GM12878 (cell line): ENCODE results near the gene ZNF341. TPM values are rescaled to one million over a fixed set of nuclear protein-coding genes. Genes with fewer than 3 reads are reported as not detected.

Experiments used
- BCL3 ChIP-seq: IDR thresholded peaks from 2 replicates; pipeline ENCODE4 v1.6.1; 2011; ENCODE audit warnings: borderline replicate concordance, low read depth, mild to moderate bottlenecking, moderate library complexity, low read length; ENCODE audit not compliant: insufficient read depth, poor library complexity, severe bottlenecking
- E2F4 ChIP-seq: IDR thresholded peaks from 2 replicates; pipeline ENCODE4 v1.6.1; 2012; ENCODE audit warnings: low read depth, low read length, improper control_type of control experiment
- PAX8 ChIP-seq: fragments of 450-650 bp; IDR thresholded peaks from 2 replicates; pipeline ENCODE4 v1.6.1; 2017; ENCODE audit warnings: mild to moderate bottlenecking, moderate library complexity
- POU2F2 ChIP-seq: IDR thresholded peaks from 3 replicates; pipeline ENCODE4 v1.6.1; 2011; ENCODE audit warnings: low read depth, mild to moderate bottlenecking, low read length, borderline replicate concordance
- REST ChIP-seq: IDR thresholded peaks from 2 replicates; pipeline ENCODE4 v1.6.1; 2012; ENCODE audit warnings: mild to moderate bottlenecking, low read depth, low read length
- TCF12 ChIP-seq: IDR thresholded peaks from 2 replicates; pipeline ENCODE4 v1.6.1; 2011; ENCODE audit warnings: low read depth, mild to moderate bottlenecking, low read length
- ZZZ3 ChIP-seq: IDR thresholded peaks from 2 replicates; pipeline ENCODE4 v1.6.1; 2011; ENCODE audit warnings: low read depth; ENCODE audit not compliant: control insufficient read depth, insufficient read length
- polyA plus RNA-seq, 11 experiments: library from polyadenylated mRNA; depleted of rRNA in 4 of 11; unstranded in 6 of 11; stranded (reverse) in 5 of 11; fragments of >200 nt; fragmentation: Nextera tagmentation in 4 of 11; fragmentation: Illumina TruSeq in 1 of 11; extraction: Ambion mirVana in 4 of 11; extraction: Trizol in 1 of 11; gene quantifications; 1 replicate in 1 of 11; 2 replicates in 10 of 11; pipeline versions ENCODE4 v1.2.1 to v1.2.3, GENCODE V29; 2011 to 2016; ENCODE audit warnings: inconsistent platforms in 2 of 11, missing spikeins in 2 of 11, low read depth in 1 of 11
- total RNA-seq, 4 experiments: library from RNA; depleted of rRNA in 3 of 4; stranded (reverse); fragments of >200 nt in 3 of 4; fragmentation: Illumina TruSeq in 1 of 4; extraction: Trizol in 1 of 4; gene quantifications; 2 replicates each; pipeline versions ENCODE4 v1.2.1 to v1.2.3, GENCODE V29; 2013 to 2021

ZNF341 gene
- total and polyA plus RNA-seq, 10 of the 15 experiments (the other 5 are each of a cell fraction or from before 2014, with no cell fraction given) = 0.18 to 5.0 (median 2.6) TPM

- TF ChIP-seq REST = no peak
- TF ChIP-seq PAX8 = no peak
- TF ChIP-seq POU2F2 = no peak
- no peak for TF ChIP-seq TCF12
- no peak for TF ChIP-seq BCL3
- TF ChIP-seq ZZZ3 = no peak
- no peak for TF ChIP-seq E2F4
These were observed 55.6 kb downstream of the ZNF341 start (continued) for GRCh38 chr20:33787253-33787891.
